Endothelial cell of umbilical vein (primary cell): ENCODE results near the gene ZBTB20. TPM values are rescaled to one million over a fixed set of nuclear protein-coding genes. Genes with fewer than 3 reads are reported as not detected.

Experiments
- BruUV-seq: library from RNA; stranded (reverse); fragments of 400-500 nt; replicated peaks from 2 replicates; lab custom pipeline; 2021; lab: Mats Ljungman, UMichigan
- CTCF ChIA-PET: fragments of 300-600, 350-600 bp; sonication (Branson Sonifier 250); formaldehyde crosslinking; loops from one replicate; lab custom pipeline; 2021; ENCODE audit warnings: antibody characterized with exemption, inconsistent platforms; lab: Charles Lee
- POLR2A ChIA-PET: fragments of 300-600, 350-600 bp; sonication (Branson Sonifier 250); formaldehyde crosslinking; loops from one replicate; lab custom pipeline; 2021; ENCODE audit warnings: antibody characterized with exemption, inconsistent platforms; lab: Charles Lee
- DNase-seq: peaks from one replicate; pipeline ENCODE4 v3.0.0-alpha.2; 2011; ENCODE audit warnings: low read depth, low spot score
- FAIRE-seq: peaks from 2 replicates; lab custom pipeline; 2011; peaks lifted over from hg19 to GRCh38; lab: Jason Lieb, UNC
- H2AFZ ChIP-seq: 2 replicates; pipeline ENCODE4 v1.6.0; 2012; ENCODE audit warnings: low read depth, low read length, control low read depth, inconsistent platforms
- H3K27ac ChIP-seq: 2 replicates; pipeline ENCODE4 v1.5.1; 2011; ENCODE audit warnings: low read depth, mild to moderate bottlenecking, control low read depth, low read length, moderate library complexity; ENCODE audit not compliant: insufficient read depth
- H3K27me3 ChIP-seq, 2 experiments: 2 replicates each; pipeline versions ENCODE4 v1.6.0 to v1.6.1; 2011; ENCODE audit warnings: low read length in 2 of 2, mixed read lengths in 1 of 2; ENCODE audit not compliant: control insufficient read depth in 2 of 2, insufficient read depth in 2 of 2
- H3K36me3 ChIP-seq, 2 experiments: 2 replicates in 1 of 2; 3 replicates in 1 of 2; pipeline ENCODE4 v1.5.1; 2011; ENCODE audit warnings: low read length in 2 of 2, mild to moderate bottlenecking in 1 of 2, moderate library complexity in 1 of 2; ENCODE audit not compliant: control insufficient read depth in 2 of 2, insufficient read depth in 2 of 2; ENCODE audit errors: extremely low read depth in 1 of 2
- H3K4me1 ChIP-seq: 3 replicates; pipeline ENCODE4 v1.5.1; 2011; ENCODE audit warnings: mild to moderate bottlenecking, low read length; ENCODE audit not compliant: control insufficient read depth, insufficient read depth; ENCODE audit errors: extremely low read depth
- H3K4me2 ChIP-seq: 2 replicates; pipeline ENCODE4 v1.6.1; 2011; ENCODE audit warnings: low read length, control low read depth, mixed read lengths; ENCODE audit not compliant: insufficient read depth
- H3K4me3 ChIP-seq, 3 experiments: fragments of 200-600 bp in 1 of 3; sonication (generic), shearing (Covaris generic) in 1 of 3; replicated peaks in 1 of 3; 2 replicates each; pipeline ENCODE4 v1.5.1; 2011 to 2016; ENCODE audit warnings: control low read depth in 3 of 3, low read length in 3 of 3, mild to moderate bottlenecking in 2 of 3, inconsistent platforms in 1 of 3, low read depth in 1 of 3, moderate library complexity in 1 of 3; ENCODE audit not compliant: insufficient read depth in 1 of 3
- H3K79me2 ChIP-seq: 2 replicates; pipeline ENCODE4 v1.6.0; 2012; ENCODE audit warnings: low read length, inconsistent platforms; ENCODE audit not compliant: control insufficient read depth, insufficient read depth
- H3K9ac ChIP-seq: replicated peaks from 2 replicates; pipeline ENCODE3; 2011; ENCODE audit warnings: low read length, control low read depth; ENCODE audit not compliant: insufficient read depth; ENCODE audit errors: extremely low read depth
- H3K9me1 ChIP-seq: replicated peaks from 3 replicates; pipeline ENCODE4 v1.6.0; 2011; ENCODE audit warnings: mild to moderate bottlenecking, low read length; ENCODE audit not compliant: control insufficient read depth, insufficient read depth; ENCODE audit errors: extremely low read depth
- H3K9me3 ChIP-seq: replicated peaks from 2 replicates; pipeline ENCODE4 v1.5.1; 2012; ENCODE audit warnings: low read length, inconsistent platforms; ENCODE audit not compliant: control insufficient read depth, insufficient read depth
- H4K20me1 ChIP-seq: replicated peaks from 2 replicates; pipeline ENCODE3; 2011; ENCODE audit warnings: mild to moderate bottlenecking, low read length; ENCODE audit not compliant: control insufficient read depth, insufficient read depth; ENCODE audit errors: extremely low read depth
- EZH2 ChIP-seq: IDR thresholded peaks from 2 replicates; pipeline ENCODE4 v1.6.1; 2012; ENCODE audit warnings: borderline replicate concordance, low read depth, mild to moderate bottlenecking, moderate library complexity, low read length, inconsistent platforms; ENCODE audit not compliant: severe bottlenecking
- FOS ChIP-seq: IDR thresholded peaks from 2 replicates; pipeline ENCODE4 v1.6.1; 2011; ENCODE audit warnings: mild to moderate bottlenecking, low read length, moderate library complexity, borderline replicate concordance; ENCODE audit not compliant: insufficient read depth
- GATA2 ChIP-seq: IDR thresholded peaks from 2 replicates; pipeline ENCODE4 v1.7.0; 2011; ENCODE audit warnings: low read depth, mild to moderate bottlenecking, moderate library complexity, mixed read lengths, low read length; ENCODE audit not compliant: insufficient read length, insufficient read depth
- JUN ChIP-seq: IDR thresholded peaks from 2 replicates; pipeline ENCODE4 v1.6.1; 2011; ENCODE audit warnings: borderline replicate concordance, low read depth; ENCODE audit not compliant: insufficient read length, insufficient read depth
- MYC ChIP-seq: IDR thresholded peaks from one replicate; pipeline ENCODE4 v1.6.1; 2011; ENCODE audit warnings: mild to moderate bottlenecking, low read depth, low read length
- POLR2A ChIP-seq: IDR thresholded peaks from 2 replicates; pipeline ENCODE4 v1.6.1; 2012; ENCODE audit warnings: low read depth, mild to moderate bottlenecking, control low read depth, low read length
- POLR2AphosphoS5 ChIP-seq: IDR thresholded peaks from 2 replicates; pipeline ENCODE4 v1.6.1; 2012; ENCODE audit warnings: low read depth, mild to moderate bottlenecking, control low read depth, low read length, moderate library complexity; ENCODE audit not compliant: insufficient read depth
- dilution Hi-C: fragments of 300-500 bp; cut with MboI; formaldehyde crosslinking; loops from one replicate; pipeline ENCODE4 v1.15.0; 2019; ENCODE audit warnings: low sequenced_read_pairs; ENCODE audit not compliant: extremely low pct_ligation_motif_present
- intact Hi-C: fragments of 100-400 bp; cut with micrococcal nuclease; formaldehyde crosslinking; loops from one replicate; pipeline ENCODE4 v1.10.0; 2022
- polyA plus RNA-seq, 4 experiments: library from polyadenylated mRNA; depleted of rRNA in 3 of 4; stranded (reverse) in 3 of 4; unstranded in 1 of 4; fragments of >200 nt; gene quantifications; 2 replicates each; pipeline versions ENCODE4 v1.2.1 to v1.2.3, GENCODE V29; 2011 to 2012; ENCODE audit warnings: missing spikeins in 1 of 4
- total RNA-seq: library from RNA; stranded (reverse); gene quantifications from 2 replicates; pipeline ENCODE4 v1.2.3, GENCODE V29; 2021
- TF ChIP-seq, protein P1 (sequence below), 2 donors: IDR thresholded peaks; 1 replicate in 1 of 2; 2 replicates in 1 of 2; pipeline ENCODE4 v1.5.1; 2011; ENCODE audit warnings: low read length in 2 of 2, mild to moderate bottlenecking in 2 of 2, moderate library complexity in 2 of 2, control low read depth in 1 of 2, inconsistent platforms in 1 of 2, low read depth in 1 of 2; ENCODE audit not compliant: insufficient read depth in 1 of 2; ENCODE audit errors: extremely low read depth in 1 of 2
- TF ChIP-seq, protein P2 (sequence below): IDR thresholded peaks from 2 replicates; pipeline ENCODE4 v1.6.1; 2011; ENCODE audit not compliant: insufficient read depth, insufficient read length

The ZBTB20 gene
- total and polyA plus RNA-seq, 2 donors (not counting 3 experiments of a cell fraction or from before 2014, with no cell fraction given) = 2.1 to 20.5 TPM

DNA sequence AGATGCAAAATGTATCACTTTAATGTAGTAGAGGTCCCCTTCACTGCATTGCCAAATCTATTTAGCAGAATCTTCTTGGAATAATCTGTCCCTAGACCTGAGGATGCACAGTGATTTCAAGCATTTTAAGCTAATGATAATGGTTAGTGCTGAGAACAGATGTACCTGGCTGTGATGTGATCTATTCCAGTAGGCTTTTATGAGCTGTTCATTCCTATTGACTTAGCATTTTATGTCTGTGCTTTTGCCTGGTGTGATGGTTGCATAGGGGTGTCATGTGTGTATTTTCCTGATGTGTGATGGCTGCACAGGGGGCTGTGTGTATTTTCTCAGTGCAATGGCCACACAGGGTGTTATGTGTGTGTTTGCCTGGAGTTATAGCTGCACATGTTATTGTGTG lies 580.3 kb downstream of the ZBTB20 start:
- DNase-seq (no peak), FAIRE-seq (no peak)
- intact Hi-C loops = loop anchor here (1.0 to 5.0 kb wide), 2 partner anchors 14 to 56 kb away; no protein-coding TSS in a partner anchor
- Histone ChIP-seq H2AFZ (no peak overlapping the region), H3K36me3 (no peaks in the 10 kb centered on the region), H3K79me2 (no peaks in the 10 kb centered on the region), H3K4me3 (no peak overlapping the region), H3K27ac (no peak overlapping the region), H3K27me3 (no peaks in the 10 kb centered on the region), H3K9me3 (no peaks in the 10 kb centered on the region), H3K9ac (no peak overlapping the region), H3K4me1 (peaks cover 24% of the 10 kb centered on the region), H3K9me1 (no peaks in the 10 kb centered on the region), H4K20me1 (peaks cover 4% of the 10 kb centered on the region), H3K4me2 (peak overlapping the region; percentile 46)
- no peak for TF ChIP-seq GATA2
- TF ChIP-seq FOS = no peak
- no peak for TF ChIP-seq JUN
- TF ChIP-seq, protein P1, sequence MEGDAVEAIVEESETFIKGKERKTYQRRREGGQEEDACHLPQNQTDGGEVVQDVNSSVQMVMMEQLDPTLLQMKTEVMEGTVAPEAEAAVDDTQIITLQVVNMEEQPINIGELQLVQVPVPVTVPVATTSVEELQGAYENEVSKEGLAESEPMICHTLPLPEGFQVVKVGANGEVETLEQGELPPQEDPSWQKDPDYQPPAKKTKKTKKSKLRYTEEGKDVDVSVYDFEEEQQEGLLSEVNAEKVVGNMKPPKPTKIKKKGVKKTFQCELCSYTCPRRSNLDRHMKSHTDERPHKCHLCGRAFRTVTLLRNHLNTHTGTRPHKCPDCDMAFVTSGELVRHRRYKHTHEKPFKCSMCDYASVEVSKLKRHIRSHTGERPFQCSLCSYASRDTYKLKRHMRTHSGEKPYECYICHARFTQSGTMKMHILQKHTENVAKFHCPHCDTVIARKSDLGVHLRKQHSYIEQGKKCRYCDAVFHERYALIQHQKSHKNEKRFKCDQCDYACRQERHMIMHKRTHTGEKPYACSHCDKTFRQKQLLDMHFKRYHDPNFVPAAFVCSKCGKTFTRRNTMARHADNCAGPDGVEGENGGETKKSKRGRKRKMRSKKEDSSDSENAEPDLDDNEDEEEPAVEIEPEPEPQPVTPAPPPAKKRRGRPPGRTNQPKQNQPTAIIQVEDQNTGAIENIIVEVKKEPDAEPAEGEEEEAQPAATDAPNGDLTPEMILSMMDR (IDR thresholded peaks at IDR 0.05; ENCODE audit: extremely low read depth in 1 of 2, insufficient read depth in 1 of 2, low read depth in 1 of 2, low read length in 2 of 2) = no peak
- TF ChIP-seq MYC = no peak
- TF ChIP-seq, protein P2, sequence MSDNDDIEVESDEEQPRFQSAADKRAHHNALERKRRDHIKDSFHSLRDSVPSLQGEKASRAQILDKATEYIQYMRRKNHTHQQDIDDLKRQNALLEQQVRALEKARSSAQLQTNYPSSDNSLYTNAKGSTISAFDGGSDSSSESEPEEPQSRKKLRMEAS = no peak
- TF ChIP-seq POLR2A = no peak
- no peak for TF ChIP-seq POLR2AphosphoS5
- no peak for TF ChIP-seq EZH2
- BruUV-seq = no TSS peak
- ChIA-PET POLR2A (no interaction called here), CTCF (interaction anchor here (0.9 to 1.3 kb wide), 3 partner anchors 10 to 39 kb away, joined by 3 to 6 read pairs (median 3); no protein-coding TSS in a partner anchor)
- dilution Hi-C loops = no loop called here
